ENCODE results near the gene FXR1.

FXR1 gene

DNA sequence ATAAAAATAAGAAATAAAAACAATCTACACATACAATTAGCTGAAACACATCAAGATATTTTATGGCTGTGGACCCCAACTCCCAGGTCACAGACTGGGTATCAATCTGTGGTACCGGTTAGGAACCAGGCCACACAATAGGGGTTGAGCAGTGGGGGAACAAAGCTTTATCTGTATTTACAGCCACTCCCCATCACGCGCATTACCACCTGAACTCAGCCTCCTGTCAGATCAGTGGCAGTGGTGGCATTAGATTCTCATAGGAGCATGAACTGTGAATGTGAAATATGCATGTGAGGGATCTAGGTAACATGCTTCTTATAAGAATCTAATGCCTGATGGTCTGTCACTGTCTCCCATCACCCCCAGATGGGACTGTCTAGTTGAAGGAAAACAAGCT lies 94.8 kb downstream of the FXR1 start:
- no peak for DNase-seq (ENCODE audit: low spot score)

GRCh38 chr3:181008796-181009195 lies 96.3 kb downstream of the FXR1 start:
- DNase-seq (ENCODE audit: low spot score) = no peak

DNA sequence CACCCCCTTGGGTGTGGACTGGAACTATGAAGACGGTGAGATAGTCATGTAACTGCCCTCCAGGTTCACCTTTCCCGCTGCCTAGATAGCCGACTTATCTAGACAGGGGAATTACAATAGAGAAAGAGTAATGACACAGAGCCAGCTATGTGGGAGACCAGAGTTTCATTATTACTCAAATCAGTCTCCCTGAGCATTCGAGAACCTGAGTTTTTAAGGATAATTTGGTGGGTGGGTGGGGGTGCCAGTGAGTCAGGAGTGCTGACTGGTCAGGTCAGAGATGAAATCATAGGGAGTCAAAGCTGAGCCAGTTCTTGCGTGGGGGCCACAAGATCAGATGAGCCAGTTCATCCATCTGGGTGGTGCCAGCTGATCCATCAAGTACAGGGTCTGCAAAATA lies 96.8 kb downstream of the FXR1 start:
- DNase-seq (ENCODE audit: low spot score) = no peak

DNA sequence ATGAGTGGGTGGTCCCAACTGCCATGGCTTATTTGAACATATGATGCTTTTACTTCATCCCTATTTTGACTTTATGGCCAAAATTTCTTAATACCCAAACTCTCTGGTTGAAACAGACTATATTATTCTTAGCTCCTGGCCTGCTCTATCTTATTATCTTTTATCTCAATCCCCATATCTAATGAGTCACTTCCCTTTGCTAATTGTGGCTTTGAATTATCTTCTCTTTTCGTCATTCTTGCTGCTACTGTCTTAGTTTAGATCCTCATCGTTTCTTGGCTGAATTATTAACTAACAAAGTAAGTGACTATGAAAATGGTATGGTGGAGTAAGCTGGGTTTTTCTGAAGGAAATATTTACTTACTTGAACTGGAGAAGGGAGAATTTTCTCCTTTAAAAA lies 105.2 kb downstream of the FXR1 start:
- DNase-seq (ENCODE audit: low spot score) = no peak

DNA sequence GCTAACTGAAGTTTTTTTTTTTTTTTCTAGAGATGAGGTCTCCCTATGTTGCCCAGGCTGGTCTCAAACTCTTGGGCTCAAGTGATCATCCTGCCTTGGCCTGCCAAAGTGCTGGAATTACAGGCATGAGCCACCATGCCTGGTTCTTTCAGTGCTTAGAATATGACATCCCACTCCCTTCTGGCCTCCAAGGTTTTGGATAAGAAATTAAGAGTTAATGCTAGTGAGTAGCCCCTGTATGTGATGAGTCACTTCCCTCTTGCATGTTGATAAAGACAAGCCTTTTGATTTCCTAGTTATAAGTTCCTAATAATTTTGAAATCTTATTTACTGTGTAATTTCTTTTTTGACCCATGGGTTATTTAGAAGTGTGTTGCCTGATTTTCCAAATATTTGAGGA lies 112.7 kb downstream of the FXR1 start:
- no peak for DNase-seq (ENCODE audit: low spot score)

GRCh38 chr3:181030948-181031347 lies 118.5 kb downstream of the FXR1 start:
- no peak for DNase-seq (ENCODE audit: low spot score)
